Measurements from ENCODE around the gene SLC9A2. TPM values are rescaled to one million over a fixed set of nuclear protein-coding genes. Genes with fewer than 3 reads are reported as not detected.

Gene SLC9A2
- total and polyA plus RNA-seq, 2 of the 13 experiments (the other 11 are each of a cell fraction or from before 2014, with no cell fraction given) = 0.02 TPM; not detected in 1

- TF ChIP-seq ATF2 (CRISPR knock-in tag; IDR thresholded peaks at IDR 0.05) (peak; percentile 89), POGK (CRISPR knock-in tag; conservative IDR thresholded peaks at IDR 0.05) (peak; percentile 66; the same call in 1 of the 2 replicates), ZNF773 (CRISPR knock-in tag; IDR thresholded peaks at IDR 0.05; ENCODE audit: borderline replicate concordance) (no peak), PITX1 (CRISPR knock-in tag; IDR thresholded peaks at IDR 0.05) (peak; percentile 76), NR2C2 (CRISPR knock-in tag; IDR thresholded peaks at IDR 0.05; ENCODE audit: borderline replicate concordance) (peak; percentile 79), ARID5B (CRISPR knock-in tag; IDR thresholded peaks at IDR 0.05) (peak; percentile 97), JDP2 (CRISPR knock-in tag; IDR thresholded peaks at IDR 0.05; ENCODE audit: borderline replicate concordance) (no peak), ZFP36L2 (CRISPR knock-in tag; IDR thresholded peaks at IDR 0.05) (no peak), ZBTB37 (CRISPR knock-in tag; IDR thresholded peaks at IDR 0.05) (peak; percentile 25; the same call in 1 of the 2 replicates), KLF13 (CRISPR knock-in tag; IDR thresholded peaks at IDR 0.05) (no peak), HNF1A (IDR thresholded peaks at IDR 0.05; ENCODE audit: low read depth) (peak; percentile 90), HNF1A (CRISPR knock-in tag; IDR thresholded peaks at IDR 0.05; ENCODE audit: borderline replicate concordance) (peak; percentile 96; the same call in 1 of the 2 replicates), MIER3 (CRISPR knock-in tag; IDR thresholded peaks at IDR 0.05; ENCODE audit: borderline replicate concordance) (peak; percentile 85; the same call in 1 of the 2 replicates), ZBTB34 (CRISPR knock-in tag; IDR thresholded peaks at IDR 0.05) (peak; percentile 94), ZNF20 (CRISPR knock-in tag; IDR thresholded peaks at IDR 0.05) (no peak)
Observed at GRCh38 chr2:102724016-102724490, 104.7 kb downstream of the SLC9A2 start (continued).

All from HepG2 (cell line).